MCF 10A (cell line): ENCODE results near the gene ATG5. TPM values are rescaled to one million over a fixed set of nuclear protein-coding genes. Genes with fewer than 3 reads are reported as not detected.
A peak's percentile ranks its signal among the peaks of the same experiment; 100 is the strongest.

Source experiments
- BruUV-seq: library from RNA; stranded (reverse); fragments of 400-500 nt; replicated peaks from 2 replicates; lab custom pipeline; 2021; lab: Mats Ljungman, UMichigan
- CTCF ChIA-PET: fragments of 300-600 bp; sonication (Branson Sonifier 250); formaldehyde crosslinking; extraction: SDS; loops from one replicate; lab custom pipeline; 2021; ENCODE audit warnings: antibody characterized with exemption, inconsistent platforms; lab: Yijun Ruan, JAX
- POLR2A ChIA-PET: fragments of 300-600, 350-650 bp; sonication (Branson Sonifier 250); formaldehyde crosslinking; extraction: SDS; loops from one replicate; lab custom pipeline; 2020; ENCODE audit warnings: antibody characterized with exemption, inconsistent platforms; lab: Yijun Ruan, JAX
- DNase-seq: peaks from one replicate; pipeline ENCODE4 v3.0.0-alpha.2; 2018; ENCODE audit not compliant: unreplicated experiment
- H3K27ac Mint-ChIP-seq: one replicate; pipeline ENCODE4 v1.8.0; 2022; ENCODE audit warnings: mild to moderate bottlenecking, low read depth, mixed read lengths; ENCODE audit not compliant: unreplicated experiment
- H3K27me3 Mint-ChIP-seq: one replicate; pipeline ENCODE4 v1.8.0; 2022; ENCODE audit warnings: mixed read lengths; ENCODE audit not compliant: insufficient read depth, unreplicated experiment
- H3K36me3 Mint-ChIP-seq: one replicate; pipeline ENCODE4 v1.8.0; 2022; ENCODE audit warnings: mild to moderate bottlenecking, moderate library complexity, mixed read lengths; ENCODE audit not compliant: insufficient read depth, unreplicated experiment
- H3K4me1 Mint-ChIP-seq: one replicate; pipeline ENCODE4 v1.8.0; 2022; ENCODE audit warnings: mixed read lengths; ENCODE audit not compliant: insufficient read depth, unreplicated experiment
- H3K4me3 Mint-ChIP-seq: one replicate; pipeline ENCODE4 v1.8.0; 2022; ENCODE audit warnings: mild to moderate bottlenecking, moderate library complexity, mixed read lengths; ENCODE audit not compliant: unreplicated experiment
- H3K9me3 Mint-ChIP-seq: one replicate; pipeline ENCODE4 v1.8.0; 2022; ENCODE audit warnings: mixed read lengths; ENCODE audit not compliant: unreplicated experiment
- intact Hi-C: fragments of 100-400 bp; cut with micrococcal nuclease; formaldehyde crosslinking; loops from 2 replicates; pipeline ENCODE4 v1.14.1; 2022
- total RNA-seq: library from RNA; stranded (reverse); gene quantifications from 2 replicates; pipeline ENCODE4 v1.2.3, GENCODE V29; 2022
- TF ChIP-seq, protein P1 (sequence below): fragments of 200-600 bp; IDR thresholded peaks from one replicate; pipeline ENCODE4 v1.8.0; 2022; ENCODE audit warnings: antibody characterized with exemption, mild to moderate bottlenecking; ENCODE audit not compliant: unreplicated experiment

ATG5 gene
- total RNA-seq, 1 experiment from 2014 or later = 33.3 TPM

DNA sequence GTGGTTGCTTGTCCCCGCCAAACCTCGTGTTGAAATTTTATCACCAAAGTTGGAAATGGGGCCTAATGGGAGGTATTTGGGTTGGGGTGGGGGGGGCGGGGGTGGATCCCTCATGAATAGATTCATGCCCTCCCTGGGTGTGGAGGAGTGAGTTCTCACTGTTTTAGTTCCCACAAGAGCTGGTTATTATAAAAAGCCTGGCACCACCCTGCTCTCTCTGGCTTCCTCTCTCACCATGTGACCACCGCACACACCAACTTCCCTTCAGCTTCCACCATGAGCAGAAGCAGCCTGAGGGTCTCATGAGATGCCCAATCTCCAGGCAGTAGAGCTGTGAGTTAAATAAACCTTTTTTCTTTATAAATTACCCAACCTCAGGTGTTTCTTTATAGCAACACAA lies 128.1 kb downstream of the ATG5 start:
- Mint-ChIP-seq H3K4me1 (peaks cover 29% of the 10 kb centered on the region), H3K9me3 (no peaks in the 10 kb centered on the region), H3K36me3 (peaks cover 27% of the 10 kb centered on the region), H3K27ac (no peak overlapping the region), H3K4me3 (no peak overlapping the region), H3K27me3 (no peaks in the 10 kb centered on the region)
- ChIA-PET CTCF (interaction anchor here (0.6 to 1.0 kb wide), 2 partner anchors 26 to 1012 kb away, joined by 3 to 4 read pairs; no protein-coding TSS in a partner anchor), POLR2A (no interaction called here)
- TF ChIP-seq, protein P1, sequence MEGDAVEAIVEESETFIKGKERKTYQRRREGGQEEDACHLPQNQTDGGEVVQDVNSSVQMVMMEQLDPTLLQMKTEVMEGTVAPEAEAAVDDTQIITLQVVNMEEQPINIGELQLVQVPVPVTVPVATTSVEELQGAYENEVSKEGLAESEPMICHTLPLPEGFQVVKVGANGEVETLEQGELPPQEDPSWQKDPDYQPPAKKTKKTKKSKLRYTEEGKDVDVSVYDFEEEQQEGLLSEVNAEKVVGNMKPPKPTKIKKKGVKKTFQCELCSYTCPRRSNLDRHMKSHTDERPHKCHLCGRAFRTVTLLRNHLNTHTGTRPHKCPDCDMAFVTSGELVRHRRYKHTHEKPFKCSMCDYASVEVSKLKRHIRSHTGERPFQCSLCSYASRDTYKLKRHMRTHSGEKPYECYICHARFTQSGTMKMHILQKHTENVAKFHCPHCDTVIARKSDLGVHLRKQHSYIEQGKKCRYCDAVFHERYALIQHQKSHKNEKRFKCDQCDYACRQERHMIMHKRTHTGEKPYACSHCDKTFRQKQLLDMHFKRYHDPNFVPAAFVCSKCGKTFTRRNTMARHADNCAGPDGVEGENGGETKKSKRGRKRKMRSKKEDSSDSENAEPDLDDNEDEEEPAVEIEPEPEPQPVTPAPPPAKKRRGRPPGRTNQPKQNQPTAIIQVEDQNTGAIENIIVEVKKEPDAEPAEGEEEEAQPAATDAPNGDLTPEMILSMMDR = no peak
- DNase-seq = no peak
- intact Hi-C loops = no loop called here
- BruUV-seq = no TSS peak

DNA sequence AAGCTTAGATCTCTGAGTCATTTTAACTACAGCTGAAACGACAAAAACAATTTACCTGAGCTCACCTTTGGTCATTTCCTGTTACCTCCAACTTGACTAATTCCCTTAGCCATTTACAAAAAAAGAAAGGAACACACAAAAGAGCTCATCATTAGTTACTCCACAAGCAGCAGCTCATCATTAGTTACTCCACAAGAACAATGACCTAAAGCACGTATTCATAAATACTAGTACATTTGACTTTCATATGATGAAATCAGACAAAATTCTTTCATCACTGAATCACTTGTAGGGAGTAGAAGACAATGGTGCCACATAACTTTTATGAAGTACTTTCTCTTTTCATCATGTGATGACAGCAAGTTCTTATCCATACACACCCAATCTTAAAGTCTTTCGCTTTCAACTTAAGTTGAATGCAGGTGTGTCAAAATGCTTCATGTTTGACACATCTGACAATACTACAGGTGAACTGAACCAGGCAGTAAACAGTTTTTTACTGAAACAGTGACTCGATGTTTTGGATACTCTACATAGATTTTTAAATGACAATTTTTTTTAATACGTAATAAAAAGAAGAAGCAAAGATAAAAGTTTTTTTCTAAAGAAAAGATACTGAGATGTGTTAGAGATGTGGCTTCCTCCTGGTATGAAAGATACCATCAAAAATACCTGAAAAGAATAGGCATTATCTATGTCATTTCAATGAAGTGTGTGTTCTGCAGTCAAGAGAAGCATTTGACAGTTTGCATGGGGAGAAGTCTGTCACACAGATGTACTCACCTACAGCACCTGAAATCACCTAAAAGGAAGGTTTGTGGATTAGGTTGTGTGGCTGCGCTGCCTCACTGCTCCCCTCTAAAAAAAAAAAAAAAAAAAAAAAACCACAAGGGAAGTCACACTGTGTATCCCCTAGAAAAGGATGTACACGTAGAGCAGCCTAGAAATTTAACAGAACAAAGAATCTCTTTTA lies 130.3 kb downstream of the ATG5 start:
- Mint-ChIP-seq H3K4me1 (peaks cover 29% of the 10 kb centered on the region), H3K27me3 (no peaks in the 10 kb centered on the region), H3K4me3 (peak overlapping the region; percentile 28), H3K9me3 (no peaks in the 10 kb centered on the region), H3K36me3 (peaks cover 15% of the 10 kb centered on the region), H3K27ac (peak overlapping the region; percentile 87)
- intact Hi-C loops = no loop called here
- DNase-seq = peak; percentile 79
- ChIA-PET CTCF (interaction anchor here (0.9 to 2.2 kb wide), 3 partner anchors 13 to 108 kb away, joined by 3 to 6 read pairs (median 3); no protein-coding TSS in a partner anchor), POLR2A (interaction anchor here (0.5 to 3.6 kb wide), 14 partner anchors 8 to 594 kb away, joined by 3 to 28 read pairs (median 4); partner anchors contain the start of gene ATG5)
- TSS peak; percentile 94 for BruUV-seq
- TF ChIP-seq, protein P1 = no peak

DNA sequence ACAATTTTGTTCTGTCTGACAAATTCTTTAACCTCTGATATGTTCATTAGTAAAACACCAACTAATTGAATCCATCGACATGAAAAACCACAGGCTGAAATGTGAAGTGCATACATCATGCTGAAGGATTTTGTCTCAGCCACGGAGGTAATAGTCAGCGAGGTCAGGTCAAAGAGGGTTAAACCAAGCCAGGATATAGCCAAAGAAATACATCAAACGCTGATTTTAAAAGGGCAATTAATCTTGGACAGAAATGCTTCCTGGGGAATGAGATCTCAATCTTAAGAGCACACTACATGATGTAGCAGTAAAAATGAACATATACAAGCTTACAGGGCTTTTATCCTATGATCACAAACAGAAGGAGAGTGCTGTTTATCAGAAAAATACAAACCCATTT lies 132.7 kb downstream of the ATG5 start:
- ChIA-PET CTCF (interaction anchor here (0.8 to 1.6 kb wide), 2 partner anchors 10 to 11 kb away, joined by 3 to 4 read pairs; no protein-coding TSS in a partner anchor), POLR2A (interaction anchor here (0.6 to 3.6 kb wide), 5 partner anchors 10 to 133 kb away, joined by 3 to 28 read pairs (median 4); partner anchors contain the start of gene ATG5)
- H3K36me3 Mint-ChIP-seq = peaks cover 6% of the 10 kb centered on the region
- TF ChIP-seq, protein P1 = no peak
- peak overlapping the region; percentile 44 for H3K27ac Mint-ChIP-seq
- intact Hi-C loops = no loop called here
- H3K9me3 Mint-ChIP-seq = no peaks in the 10 kb centered on the region
- H3K4me1 Mint-ChIP-seq = peaks cover 23% of the 10 kb centered on the region
- H3K4me3 Mint-ChIP-seq = no peak overlapping the region
- no TSS peak for BruUV-seq
- no peaks in the 10 kb centered on the region for H3K27me3 Mint-ChIP-seq
- no peak for DNase-seq
